OCI-LY1 (cell line): ENCODE results near the gene TXNRD1.

Source experiments
- CTCF ChIP-seq: fragments of 200-600 bp; sonication (generic), shearing (Covaris generic); IDR thresholded peaks from 2 replicates; pipeline ENCODE4 v1.5.1; 2017; ENCODE audit warnings: mild to moderate bottlenecking, antibody characterized with exemption, low read length, moderate library complexity, mixed read lengths
- EZH2 ChIP-seq: fragments of 200-600 bp; sonication (generic), shearing (Covaris generic); IDR thresholded peaks from 2 replicates; pipeline ENCODE4 v1.8.0; 2017; ENCODE audit warnings: borderline replicate concordance, mixed run types, mild to moderate bottlenecking, antibody characterized with exemption, low read length, moderate library complexity, mixed read lengths

GRCh38 chr12:104340925-104341611 lies 125.5 kb downstream of the TXNRD1 start:
- TF ChIP-seq EZH2 (no peak), CTCF (no peak)
